ENCODE results near the gene ZNF865. TPM values are rescaled to one million over a fixed set of nuclear protein-coding genes. Genes with fewer than 3 reads are reported as not detected.
A peak's percentile ranks its signal among the peaks of the same experiment; 100 is the strongest.

The ZNF865 gene
- total and polyA plus RNA-seq, 2 of the 8 experiments (the other 6 are each of a cell fraction or from before 2014, with no cell fraction given): 3.5 to 13.6 TPM

- TF ChIP-seq KDM4A (IDR thresholded peaks at IDR 0.05; ENCODE audit: low read depth, low read length, severe bottlenecking): no peak
- 0 out of 2 replicates have a peak, but pooled peaks have one; percentile 8 for TF ChIP-seq SP4 (IDR thresholded peaks at IDR 0.05; ENCODE audit: low read length)
- TF ChIP-seq EP300 (IDR thresholded peaks at IDR 0.05; ENCODE audit: borderline replicate concordance in 1 of 2, low read depth in 2 of 2, low read length in 2 of 2): no peak
- TF ChIP-seq SP2 (IDR thresholded peaks at IDR 0.05; ENCODE audit: low read length): no peak
- no peak for TF ChIP-seq TEAD4 (IDR thresholded peaks at IDR 0.05; ENCODE audit: low read depth, low read length)
- no peak for TF ChIP-seq CBX8 (IDR thresholded peaks at IDR 0.05; ENCODE audit: borderline replicate concordance, low read depth, low read length)
- no peak for TF ChIP-seq CHD7 (IDR thresholded peaks at IDR 0.05; ENCODE audit: insufficient replicate concordance, low read length)
- TF ChIP-seq, protein P1, sequence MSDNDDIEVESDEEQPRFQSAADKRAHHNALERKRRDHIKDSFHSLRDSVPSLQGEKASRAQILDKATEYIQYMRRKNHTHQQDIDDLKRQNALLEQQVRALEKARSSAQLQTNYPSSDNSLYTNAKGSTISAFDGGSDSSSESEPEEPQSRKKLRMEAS (IDR thresholded peaks at IDR 0.05): peak; percentile 32
- no peak for TF ChIP-seq CEBPB (IDR thresholded peaks at IDR 0.05; ENCODE audit: low read depth, low read length)
- no peak for TF ChIP-seq CHD1 (IDR thresholded peaks at IDR 0.05; ENCODE audit: low read depth, low read length)
These were observed 5.4 kb upstream of the ZNF865 start, which contains the start of gene ZNF524 (continued) for GRCh38 chr19:55599842-55600661.

Data from H1 (cell line).